IMR-90 (cell line): ENCODE data around the gene CFAP43. TPM values are rescaled to one million over a fixed set of nuclear protein-coding genes. Genes with fewer than 3 reads are reported as not detected.
A peak's percentile ranks its signal among the peaks of the same experiment; 100 is the strongest.

Experiments used
- ATAC-seq: fragments of 200-7000 bp; cut with Tn5 transposase; 2 replicates; pipeline ENCODE4 v1.9.1; 2020; ENCODE audit warnings: low read depth, mild to moderate bottlenecking, moderate library complexity
- BruUV-seq: library from RNA; stranded (reverse); fragments of 400-500 nt; replicated peaks from 2 replicates; lab custom pipeline; 2021; lab: Mats Ljungman, UMichigan
- CTCF ChIA-PET: fragments of 300-600 bp; formaldehyde crosslinking; extraction: SDS; loops from one replicate; lab custom pipeline; 2021; ENCODE audit warnings: antibody characterized with exemption; lab: Yijun Ruan, JAX
- POLR2A ChIA-PET: fragments of 300-600 bp; sonication (Branson Sonifier 250); formaldehyde crosslinking; loops from one replicate; lab custom pipeline; 2022; ENCODE audit warnings: antibody characterized with exemption; ENCODE audit not compliant: unreplicated experiment; lab: Charles Lee
- DNase-seq: peaks from one replicate; pipeline ENCODE4 v3.0.0; 2013
- H2AFZ ChIP-seq: replicated peaks from 2 replicates; pipeline ENCODE3; 2013; ENCODE audit warnings: low read length, mild to moderate bottlenecking; ENCODE audit not compliant: poor library complexity
- H2AK5ac ChIP-seq: 2 replicates; pipeline ENCODE4 v1.6.1; 2013; ENCODE audit warnings: low read depth, low read length, inconsistent platforms
- H2AK9ac ChIP-seq: replicated peaks from 2 replicates; pipeline ENCODE3; 2013; ENCODE audit warnings: mild to moderate bottlenecking, low read depth, low read length, moderate library complexity; ENCODE audit not compliant: poor library complexity
- H2BK120ac ChIP-seq: 2 replicates; pipeline ENCODE4 v1.6.1; 2013; ENCODE audit warnings: low read depth, low read length, inconsistent platforms
- H2BK15ac ChIP-seq: 3 replicates; pipeline ENCODE4 v1.6.1; 2013; ENCODE audit warnings: low read depth, low read length, inconsistent platforms
- H2BK20ac ChIP-seq: 2 replicates; pipeline ENCODE4 v1.6.1; 2013; ENCODE audit warnings: low read depth, mild to moderate bottlenecking, inconsistent platforms, low read length, moderate library complexity
- H2BK5ac ChIP-seq: 2 replicates; pipeline ENCODE4 v1.6.1; 2013; ENCODE audit warnings: mild to moderate bottlenecking, low read depth, low read length, inconsistent platforms; ENCODE audit not compliant: poor library complexity, severe bottlenecking
- H3K14ac ChIP-seq: replicated peaks from 2 replicates; pipeline ENCODE4 v1.6.1; 2013; ENCODE audit warnings: low read depth, low read length, inconsistent platforms
- H3K18ac ChIP-seq: 2 replicates; pipeline ENCODE4 v1.6.1; 2013; ENCODE audit warnings: low read depth, low read length, control low read depth
- H3K23ac ChIP-seq: 2 replicates; pipeline ENCODE4 v1.6.1; 2013; ENCODE audit warnings: low read depth, low read length, inconsistent platforms
- H3K27ac ChIP-seq: 2 replicates; pipeline ENCODE4 v1.5.1; 2013; ENCODE audit warnings: mild to moderate bottlenecking, control low read depth, low read length; ENCODE audit not compliant: insufficient read depth
- H3K27me3 ChIP-seq: 2 replicates; pipeline ENCODE4 v1.6.1; 2013; ENCODE audit warnings: low read length; ENCODE audit not compliant: control insufficient read depth, insufficient read depth
- H3K36me3 ChIP-seq: 2 replicates; pipeline ENCODE4 v1.6.1; 2013; ENCODE audit warnings: low read length, mixed read lengths; ENCODE audit not compliant: control insufficient read depth, insufficient read depth
- H3K4ac ChIP-seq: 2 replicates; pipeline ENCODE4 v1.6.1; 2013; ENCODE audit warnings: low read depth, low read length, inconsistent platforms
- H3K4me1 ChIP-seq: 2 replicates; pipeline ENCODE4 v1.6.1; 2013; ENCODE audit warnings: low read length, mixed read lengths; ENCODE audit not compliant: control insufficient read depth, insufficient read depth
- H3K4me2 ChIP-seq: 2 replicates; pipeline ENCODE4 v1.6.1; 2013; ENCODE audit warnings: low read depth, mild to moderate bottlenecking, control low read depth, low read length, moderate library complexity
- H3K4me3 ChIP-seq: 2 replicates; pipeline ENCODE4 v1.5.1; 2013; ENCODE audit warnings: low read depth, mild to moderate bottlenecking, control low read depth, low read length, moderate library complexity; ENCODE audit not compliant: insufficient read depth
- H3K56ac ChIP-seq: 2 replicates; pipeline ENCODE4 v1.6.1; 2013; ENCODE audit warnings: low read length, inconsistent platforms; ENCODE audit not compliant: insufficient read depth; ENCODE audit errors: extremely low read depth
- H3K79me1 ChIP-seq, 2 experiments: 2 replicates each; pipeline ENCODE4 v1.6.1; 2013; ENCODE audit warnings: low read length in 2 of 2, inconsistent platforms in 1 of 2, low read depth in 1 of 2
- H3K9ac ChIP-seq: 2 replicates; pipeline ENCODE4 v1.6.1; 2013; ENCODE audit warnings: low read depth, low read length, control low read depth
- H3K9me1 ChIP-seq: 2 replicates; pipeline ENCODE4 v1.6.1; 2013; ENCODE audit warnings: low read length, inconsistent platforms; ENCODE audit not compliant: insufficient read depth
- H3K9me3 ChIP-seq: 2 replicates; pipeline ENCODE4 v1.6.1; 2013; ENCODE audit warnings: low read length; ENCODE audit not compliant: control insufficient read depth, insufficient read depth
- H4K20me1 ChIP-seq: 2 replicates; pipeline ENCODE4 v1.6.1; 2013; ENCODE audit warnings: low read length, inconsistent platforms; ENCODE audit not compliant: insufficient read depth
- H4K5ac ChIP-seq: 2 replicates; pipeline ENCODE4 v1.6.1; 2013; ENCODE audit warnings: mild to moderate bottlenecking, low read depth, low read length, control low read depth
- H4K8ac ChIP-seq, 2 experiments: 2 replicates each; pipeline ENCODE4 v1.6.1; 2013; ENCODE audit warnings: low read depth in 2 of 2, low read length in 2 of 2, control low read depth in 1 of 2, inconsistent platforms in 1 of 2
- H4K91ac ChIP-seq: 2 replicates; pipeline ENCODE4 v1.6.1; 2013; ENCODE audit warnings: low read depth, low read length, inconsistent platforms; ENCODE audit not compliant: insufficient read depth
- MAZ ChIP-seq: IDR thresholded peaks from 2 replicates; pipeline ENCODE4 v1.6.1; 2012; ENCODE audit warnings: low read depth, mild to moderate bottlenecking, low read length, improper control_type of control experiment, moderate library complexity, borderline replicate concordance
- MXI1 ChIP-seq: IDR thresholded peaks from 2 replicates; pipeline ENCODE4 v1.6.1; 2012; ENCODE audit warnings: low read depth, mild to moderate bottlenecking, low read length, moderate library complexity, borderline replicate concordance
- POLR2A ChIP-seq: IDR thresholded peaks from 2 replicates; pipeline ENCODE4 v1.6.1; 2012; ENCODE audit warnings: mild to moderate bottlenecking, low read depth, low read length
- RAD21 ChIP-seq: IDR thresholded peaks from 2 replicates; pipeline ENCODE4 v1.6.1; 2012; ENCODE audit warnings: low read length, improper control_type of control experiment
- RFX5 ChIP-seq: IDR thresholded peaks from 2 replicates; pipeline ENCODE4 v1.8.0; 2012; ENCODE audit warnings: low read depth, mild to moderate bottlenecking, low read length, moderate library complexity
- SMC3 ChIP-seq: fragments of 150-350 bp; IDR thresholded peaks from 2 replicates; pipeline ENCODE4 v1.6.1; 2016; ENCODE audit warnings: low read depth, mild to moderate bottlenecking, antibody characterized with exemption, low read length, moderate library complexity
- WGBS, 2 experiments: methylation state at CpG; one replicate each; pipeline versions ENCODE4 v1.1.5 to v1.1.7; 2013; ENCODE audit warnings: missing lambda C conversion rate in 2 of 2; ENCODE audit not compliant: insufficient read length in 1 of 2; ENCODE audit errors: extremely low coverage in 2 of 2; 5-methylcytosine and 5-hydroxymethylcytosine counted together
- dilution Hi-C: fragments of 300-500 bp; cut with HindIII; formaldehyde crosslinking; loops from one replicate; pipeline ENCODE4 v1.14.3; 2018; ENCODE audit warnings: low sequenced_read_pairs; ENCODE audit not compliant: unreplicated experiment
- in situ Hi-C: fragments of 300-500 bp; cut with MboI; formaldehyde crosslinking; loops from 3 replicates; pipeline ENCODE4 v1.14.3; 2019; ENCODE audit warnings: low sequenced_read_pairs, inconsistent platforms, mixed read lengths
- intact Hi-C: fragments of 100-400 bp; cut with micrococcal nuclease; formaldehyde crosslinking; loops from 2 replicates; pipeline ENCODE4 v1.10.0; 2022
- polyA plus RNA-seq, 3 experiments: library from polyadenylated mRNA; depleted of rRNA; stranded (reverse); fragments of >200 nt; gene quantifications; 2 replicates each; pipeline ENCODE4 v1.2.3, GENCODE V29; 2012; ENCODE audit warnings: low replicate concordance in 1 of 3
- total RNA-seq: library from RNA; depleted of rRNA; stranded (reverse); fragments of >200 nt; gene quantifications from 2 replicates; pipeline ENCODE4 v1.2.3, GENCODE V29; 2012

The CFAP43 gene
- total and polyA plus RNA-seq, 2 of the 4 experiments (the other 2 are of a cell fraction) = under 0.01 to 0.05 TPM

DNA sequence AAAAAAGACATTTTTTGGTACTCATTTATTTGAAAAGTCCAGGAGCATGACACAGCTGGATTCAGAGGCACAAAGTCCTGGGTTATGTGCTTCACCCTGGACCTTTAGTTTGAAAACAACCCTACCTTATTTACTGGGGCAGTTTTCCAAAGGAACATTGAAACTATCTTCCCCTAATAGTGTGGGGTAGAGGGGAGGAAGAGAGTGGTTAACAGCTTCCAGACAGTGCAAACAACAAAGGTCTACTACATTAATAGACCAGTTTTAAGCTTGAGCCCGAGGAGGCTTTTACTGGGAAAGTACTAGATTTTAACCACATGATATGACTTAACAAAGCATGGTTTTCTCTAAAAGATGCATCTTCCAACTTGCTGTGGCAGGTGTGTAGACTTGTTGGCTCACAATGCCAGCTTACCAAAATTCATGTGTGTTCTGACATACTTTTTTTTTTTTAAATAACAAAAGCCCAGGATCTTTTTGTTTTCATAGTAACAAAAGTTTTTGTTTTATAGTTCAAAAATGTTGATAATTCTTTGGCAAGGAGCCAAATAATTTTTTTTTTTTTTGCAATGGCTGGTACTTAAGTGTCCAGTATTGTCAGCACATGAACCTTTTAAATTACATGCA is 24.3 kb upstream of the CFAP43 start:
- peak overlapping the region; percentile 96 for H3K4me3 ChIP-seq

More for the DNA sequence above, 24.3 kb upstream of the CFAP43 start:
- peak overlapping the region; percentile 65; the same call in 1 of the 2 replicates for H3K9ac ChIP-seq
- H2BK5ac ChIP-seq = peak overlapping the region; percentile 90
- H3K9me1 ChIP-seq = peaks cover 10% of the 10 kb centered on the region; the same call in 1 of the 2 replicates
- WGBS, 2 experiments = no CpG with 5 or more reads among the region's 1 CpG
- peaks cover 29% of the 10 kb centered on the region; the same call in 1 of the 2 replicates for H4K20me1 ChIP-seq
- peaks cover 21% of the 10 kb centered on the region for H3K36me3 ChIP-seq
- ChIA-PET POLR2A (interaction anchor here (0.6 kb wide), 1 partner anchor 377 kb away, joined by 3 read pairs; no protein-coding TSS in a partner anchor), CTCF (interaction anchor here (1.3 to 2.3 kb wide), 2 partner anchors 18 to 44 kb away, joined by 6 to 11 read pairs; no protein-coding TSS in a partner anchor)
- peak overlapping the region; percentile 66; the same call in 1 of the 2 replicates for H4K5ac ChIP-seq
- H4K8ac ChIP-seq = peak overlapping the region; percentile 5 to 31; a peak in 1 of 4 replicates
- H4K91ac ChIP-seq = no peak overlapping the region
- H2AK5ac ChIP-seq = peak overlapping the region; percentile 72
- H3K4me2 ChIP-seq = peak overlapping the region; percentile 97
- H2BK120ac ChIP-seq = no peak overlapping the region
- peak overlapping the region; percentile 74; the same call in 1 of the 2 replicates for H3K4ac ChIP-seq
- no peak for DNase-seq
- peak overlapping the region; percentile 85; the same call in 1 of the 2 replicates for H3K23ac ChIP-seq
- BruUV-seq = no TSS peak
- H3K4me1 ChIP-seq = peaks cover 15% of the 10 kb centered on the region
- peak overlapping the region; percentile 79; the same call in 1 of the 2 replicates for H3K18ac ChIP-seq
- peak overlapping the region; percentile 36; the same call in 1 of the 3 replicates for H2BK15ac ChIP-seq
- H3K27me3 ChIP-seq = no peaks in the 10 kb centered on the region
- H2AFZ ChIP-seq = no peak overlapping the region
- H3K56ac ChIP-seq = peak overlapping the region; percentile 74
- H3K14ac ChIP-seq = peak overlapping the region; percentile 88; the same call in 1 of the 2 replicates
- intact Hi-C loops = loop anchor here (2.0 kb wide), 1 partner anchor 544 kb away; no protein-coding TSS in a partner anchor
- no peak for ATAC-seq
- dilution Hi-C loops = no loop called here
- H2BK20ac ChIP-seq = peak overlapping the region; percentile 69; the same call in 1 of the 2 replicates
- H2AK9ac ChIP-seq = no peak overlapping the region
- in situ Hi-C loops = no loop called here
- peak overlapping the region; percentile 35 for H3K27ac ChIP-seq
- no peaks in the 10 kb centered on the region for H3K9me3 ChIP-seq
- H3K79me1 ChIP-seq = peaks cover 10 to 38% of the 10 kb centered on the region in 2 experiments; a peak in 2 of 4 replicates
- no peak for TF ChIP-seq POLR2A
- no peak for TF ChIP-seq MAZ
- TF ChIP-seq MXI1 = peak; percentile 36; the same call in 1 of the 2 replicates
- no peak for TF ChIP-seq RFX5
- no peak for TF ChIP-seq SMC3
- TF ChIP-seq RAD21 = no peak
